GM19099 (cell line): ENCODE data around the gene ANKRD35.

Experiments
- POLR2A ChIP-seq: IDR thresholded peaks from 3 replicates; pipeline ENCODE4 v1.6.1; 2011; ENCODE audit warnings: low read depth; ENCODE audit not compliant: insufficient read length; ENCODE audit errors: extremely low read depth

Gene ANKRD35

DNA sequence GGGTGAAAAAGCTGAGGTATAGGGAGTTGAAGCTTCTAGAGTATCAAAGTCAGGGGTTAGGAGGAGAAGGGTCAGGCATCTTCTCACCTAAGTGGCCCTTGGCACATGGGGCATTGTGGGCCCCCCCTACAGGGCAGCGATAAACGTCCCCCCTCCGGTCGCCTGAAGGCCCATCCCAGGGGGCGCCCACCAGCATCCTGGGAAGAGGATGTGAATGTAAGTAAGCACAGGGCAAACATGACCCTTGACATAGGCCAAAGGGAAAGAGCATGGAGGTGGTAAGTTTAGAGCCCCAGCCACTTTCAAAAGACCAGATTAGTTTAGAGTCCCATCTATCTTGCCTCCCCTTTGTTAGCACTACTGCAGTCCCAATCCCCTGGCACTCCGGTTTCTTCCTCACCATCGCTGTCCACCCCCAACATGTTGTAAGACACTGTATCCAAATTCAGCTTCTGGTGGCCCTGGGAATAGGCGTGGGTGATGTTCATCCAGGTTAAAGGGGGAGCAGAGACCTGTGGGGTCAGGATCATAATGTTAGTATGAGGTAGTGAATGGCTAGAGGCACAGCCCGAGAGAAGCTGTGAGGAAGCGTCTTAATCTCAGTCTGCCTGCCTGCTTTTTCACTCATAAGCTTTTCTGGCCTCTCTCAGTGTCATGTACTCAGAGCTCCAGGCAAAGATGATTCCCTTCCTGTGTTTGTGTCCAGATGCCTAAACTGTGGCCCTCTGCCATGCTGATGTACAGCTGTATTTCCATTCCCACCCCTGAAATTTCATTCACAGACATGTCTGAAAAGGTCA is 21.5 kb upstream of the ANKRD35 start:
- TF ChIP-seq POLR2A = no peak

DNA sequence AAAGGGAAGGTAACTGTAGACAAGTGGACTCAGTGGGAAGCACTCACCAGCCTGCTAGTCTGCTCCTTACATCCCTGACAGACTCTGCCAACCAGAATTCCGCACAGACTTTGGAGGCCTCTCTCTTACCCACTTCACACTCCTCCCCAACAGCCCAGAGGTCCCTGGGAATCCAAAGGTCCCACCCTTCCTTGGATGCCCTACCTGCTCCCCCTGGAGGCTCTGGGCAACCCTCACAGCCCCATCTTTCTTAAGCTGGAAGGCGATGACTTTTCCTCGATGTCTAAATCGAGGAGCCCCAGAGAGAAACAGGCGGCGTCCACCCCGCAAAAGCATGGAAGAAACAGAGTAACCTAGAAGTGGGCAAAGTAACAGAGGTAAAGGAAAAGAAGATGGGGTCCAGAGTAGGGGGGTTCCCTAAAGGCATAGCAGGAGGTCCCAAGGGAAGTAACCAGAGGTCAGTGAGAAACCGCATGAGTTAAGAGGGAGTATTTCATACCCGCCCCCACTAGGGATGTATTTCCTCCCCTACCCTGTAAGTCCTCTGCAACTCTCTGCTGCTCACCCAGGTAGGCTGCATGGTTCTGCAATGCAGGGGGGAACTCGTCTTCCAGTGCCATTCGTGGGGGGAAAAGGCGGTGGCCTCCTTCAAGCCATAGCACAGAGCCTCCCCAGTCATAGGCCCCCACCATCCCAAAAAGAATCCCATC is 15.8 kb upstream of the ANKRD35 start:
- TF ChIP-seq POLR2A = no peak

DNA sequence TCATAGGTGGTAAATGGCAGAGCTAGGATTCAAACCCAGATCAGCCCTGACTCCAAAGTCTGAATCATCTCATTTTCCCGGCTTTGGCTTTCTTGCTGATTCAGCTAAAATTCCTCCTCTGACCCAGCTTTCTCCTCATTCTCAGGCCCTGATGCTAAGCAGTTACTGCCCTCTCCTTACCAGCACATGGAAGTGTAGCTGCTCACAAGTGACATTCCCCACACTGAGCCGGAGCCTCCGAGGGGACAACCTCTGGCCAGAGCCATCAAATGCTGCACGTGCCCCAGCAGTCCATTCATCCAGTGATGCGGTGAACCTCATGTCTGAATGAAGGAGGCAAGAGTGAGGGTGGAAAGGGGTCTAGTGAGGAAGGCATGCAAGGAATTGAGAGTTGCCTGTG is 13.1 kb upstream of the ANKRD35 start:
- TF ChIP-seq POLR2A = no peak

DNA sequence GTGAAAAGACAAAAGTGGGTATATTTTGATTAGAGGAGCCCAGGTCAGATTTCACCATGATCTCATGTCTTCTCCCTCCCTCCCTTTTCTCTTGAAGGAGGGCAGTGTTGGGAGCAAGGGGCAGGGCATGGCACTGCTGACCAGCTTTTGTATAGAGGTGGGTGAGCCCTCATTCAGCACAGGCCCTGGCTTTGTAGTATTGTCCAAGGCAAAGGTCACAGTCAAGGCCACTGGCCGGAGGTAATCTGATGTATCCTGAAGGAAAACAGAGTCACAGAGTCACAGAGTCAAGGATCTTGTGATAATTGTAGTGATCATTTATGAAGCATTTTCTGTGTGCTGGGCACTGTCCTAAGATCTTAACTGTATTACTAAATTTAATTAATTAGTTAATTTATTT is 12.3 kb upstream of the ANKRD35 start:
- TF ChIP-seq POLR2A = no peak

DNA sequence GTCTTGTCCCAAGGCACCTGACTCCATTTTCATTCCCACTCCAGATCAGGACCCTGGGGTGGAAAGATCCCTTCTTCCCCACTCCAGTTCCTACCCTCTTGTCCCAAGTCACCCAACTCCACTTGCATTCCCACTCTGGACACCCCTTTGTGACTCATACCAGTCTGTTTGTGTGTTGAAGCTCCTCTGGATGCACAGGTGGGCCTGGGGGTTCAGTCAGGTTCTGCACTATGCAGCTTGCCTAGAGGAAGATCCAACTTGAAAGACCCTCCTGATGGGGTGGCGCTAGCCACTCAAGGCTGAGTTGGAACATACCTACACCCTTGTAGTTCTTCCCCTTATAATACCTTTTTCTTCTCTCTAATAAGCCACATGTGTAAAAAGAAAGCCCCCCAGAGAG is 9.8 kb upstream of the ANKRD35 start:
- no peak for TF ChIP-seq POLR2A

DNA sequence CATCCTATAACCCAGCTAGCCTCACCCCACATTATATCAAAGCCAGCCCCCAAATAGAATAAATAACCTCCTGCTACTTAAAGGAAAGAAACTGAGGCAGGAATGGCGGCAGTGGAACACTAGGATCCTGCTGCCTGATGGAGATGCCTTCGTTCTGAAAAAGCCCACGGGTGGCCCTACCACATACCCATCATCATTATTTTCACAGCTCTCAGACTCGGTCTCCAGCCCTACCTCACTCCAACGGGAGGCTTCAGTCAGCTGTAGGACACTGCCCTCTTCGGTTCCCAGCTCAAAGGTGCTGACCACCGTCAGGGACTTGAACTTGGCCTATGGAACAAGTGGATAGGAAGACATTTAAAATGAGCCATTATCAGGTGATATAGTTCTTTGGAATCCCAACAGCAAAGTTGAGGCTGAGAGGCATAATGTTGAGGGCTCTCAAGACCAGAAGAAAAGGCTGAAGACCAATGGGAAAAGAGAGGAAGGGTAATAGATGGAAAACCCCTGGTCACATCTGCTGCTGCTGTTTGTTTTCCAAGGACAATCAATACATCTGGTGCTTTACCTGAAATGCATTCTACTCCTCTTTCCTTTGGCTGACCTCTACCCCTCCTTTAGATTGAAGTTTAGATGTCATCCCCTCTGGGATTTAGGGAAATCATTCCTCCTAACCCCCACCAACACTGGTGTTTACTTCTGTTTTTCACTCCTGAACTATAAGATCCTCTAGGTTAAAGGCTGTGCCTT is 7.8 kb upstream of the ANKRD35 start:
- TF ChIP-seq POLR2A = no peak

DNA sequence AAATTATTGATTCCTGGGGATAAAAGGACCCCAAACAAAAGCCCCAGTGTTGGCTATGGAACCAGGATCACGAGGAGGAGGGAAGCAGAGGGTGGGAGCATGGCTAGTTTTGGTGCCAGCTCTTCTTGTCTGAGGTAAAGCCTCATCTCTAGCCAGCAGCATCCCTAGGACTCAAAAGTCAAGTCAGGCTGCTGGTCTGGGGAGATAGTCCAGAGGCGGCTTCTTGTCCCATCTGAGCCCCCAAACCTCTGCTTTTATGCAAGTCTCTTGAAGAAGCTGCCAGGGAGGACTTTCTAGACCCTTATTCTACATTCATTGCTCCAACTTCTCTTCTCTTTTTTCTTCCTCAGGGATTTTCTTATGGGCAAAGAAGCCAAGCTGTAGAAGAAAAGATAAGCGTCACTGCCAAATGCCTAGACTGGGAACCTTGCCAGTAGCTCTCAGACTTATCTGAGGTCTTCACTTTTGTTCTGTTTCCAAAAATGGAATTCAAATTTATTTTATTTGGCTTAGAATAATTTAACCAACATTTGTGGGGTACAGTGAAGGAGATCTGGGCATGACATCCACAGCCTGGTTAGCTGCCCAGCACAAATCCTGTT is 6.9 kb upstream of the ANKRD35 start:
- no peak for TF ChIP-seq POLR2A

DNA sequence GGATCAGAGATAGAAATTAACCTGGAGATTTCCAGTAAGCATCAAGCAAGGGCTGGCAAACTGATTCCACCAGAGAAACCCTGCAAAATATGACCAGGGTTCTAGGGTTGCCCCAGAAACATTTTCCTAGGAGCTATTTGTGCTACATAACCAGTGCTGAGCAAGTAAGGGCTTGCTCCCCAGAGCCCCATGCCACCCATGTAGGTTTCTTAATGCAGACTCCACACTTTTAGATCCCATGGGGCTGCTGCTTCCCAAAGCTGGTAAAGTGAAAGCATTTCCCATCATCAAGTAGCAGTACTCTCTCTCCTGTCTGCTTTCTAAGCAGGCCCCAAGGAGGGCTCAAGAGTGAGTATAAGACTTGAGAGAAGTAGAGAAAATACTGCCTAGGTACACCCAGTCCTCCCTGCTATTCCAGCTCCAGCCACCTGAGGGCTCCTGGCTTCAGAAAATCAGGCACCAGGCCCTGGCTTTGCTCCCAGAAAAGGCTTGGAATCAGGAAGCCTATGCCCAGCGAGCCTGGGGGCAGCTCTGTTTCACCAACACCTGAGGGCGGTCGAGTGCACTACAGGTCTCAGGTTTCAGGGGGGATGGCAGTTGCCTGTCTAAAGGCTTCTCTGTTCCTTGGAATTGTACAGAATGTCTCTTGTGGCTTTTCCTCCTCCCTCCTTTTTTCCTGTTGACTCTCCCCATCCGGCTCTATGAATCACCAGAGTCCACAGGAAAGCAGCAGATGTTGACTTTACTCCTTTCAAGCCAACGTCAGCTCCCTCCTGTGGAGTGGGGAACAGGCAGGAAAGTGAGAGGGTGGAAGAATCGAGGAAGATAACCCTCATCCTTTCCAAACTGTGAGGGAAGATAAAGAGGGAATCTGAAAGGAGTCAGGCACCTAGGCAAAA is 6.2 kb upstream of the ANKRD35 start:
- no peak for TF ChIP-seq POLR2A

DNA sequence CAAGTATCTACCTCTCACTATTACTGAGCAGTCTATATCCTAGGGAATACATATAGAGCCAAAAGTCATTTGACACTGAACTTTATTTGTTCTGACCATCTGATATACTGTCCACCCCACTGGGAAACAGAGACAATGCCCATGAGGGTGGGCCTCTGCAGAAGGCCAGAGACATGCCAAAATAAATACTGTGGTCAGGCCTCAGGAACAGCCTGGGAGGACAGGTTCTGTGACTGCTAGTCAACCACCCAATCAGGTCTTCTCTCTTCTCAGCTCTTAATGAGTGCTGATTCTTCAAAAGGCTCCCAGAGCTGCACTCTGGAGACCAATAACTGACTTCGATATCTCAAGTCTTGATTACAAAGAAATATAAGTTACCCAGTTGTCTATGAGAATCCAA is 5.5 kb upstream of the ANKRD35 start:
- TF ChIP-seq POLR2A = no peak

DNA sequence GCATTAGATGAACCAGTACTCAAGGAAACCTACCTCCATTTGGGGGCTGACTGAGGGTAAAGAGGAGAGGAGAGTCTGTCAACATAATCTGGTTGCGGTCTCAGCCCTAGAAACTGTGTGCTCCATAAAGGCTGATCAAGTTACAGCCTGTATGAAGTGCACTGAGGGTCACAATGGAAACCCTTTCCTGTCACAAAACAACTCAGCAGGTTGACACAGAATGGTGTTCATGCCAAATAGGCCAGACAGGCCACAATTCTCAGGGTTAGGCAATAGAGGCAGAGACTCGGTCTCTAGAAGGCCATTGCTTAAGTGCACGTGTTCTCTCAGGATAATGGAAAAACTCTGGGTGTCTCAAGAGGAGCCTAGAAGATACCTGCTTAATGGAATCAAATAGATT is 4.1 kb upstream of the ANKRD35 start:
- TF ChIP-seq POLR2A = no peak

DNA sequence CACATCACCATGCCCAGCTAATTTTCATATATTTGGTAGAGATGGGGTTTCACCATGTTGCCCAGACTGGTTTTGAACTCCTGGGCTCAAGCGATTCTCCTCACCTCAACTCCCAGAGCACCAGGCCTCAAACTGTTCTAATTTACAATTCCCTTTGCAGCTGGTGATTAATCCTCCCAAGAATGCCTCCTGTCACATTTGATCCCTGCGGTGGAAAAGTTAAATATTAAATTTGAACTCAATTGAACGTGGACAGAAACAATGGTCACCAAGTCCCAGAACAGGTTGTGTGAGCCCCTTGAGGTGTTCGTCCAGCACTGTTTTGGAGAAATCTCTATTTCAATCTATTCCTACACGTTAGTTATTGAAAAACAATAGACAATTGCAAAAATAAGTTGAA is 2.0 kb upstream of the ANKRD35 start:
- no peak for TF ChIP-seq POLR2A

DNA sequence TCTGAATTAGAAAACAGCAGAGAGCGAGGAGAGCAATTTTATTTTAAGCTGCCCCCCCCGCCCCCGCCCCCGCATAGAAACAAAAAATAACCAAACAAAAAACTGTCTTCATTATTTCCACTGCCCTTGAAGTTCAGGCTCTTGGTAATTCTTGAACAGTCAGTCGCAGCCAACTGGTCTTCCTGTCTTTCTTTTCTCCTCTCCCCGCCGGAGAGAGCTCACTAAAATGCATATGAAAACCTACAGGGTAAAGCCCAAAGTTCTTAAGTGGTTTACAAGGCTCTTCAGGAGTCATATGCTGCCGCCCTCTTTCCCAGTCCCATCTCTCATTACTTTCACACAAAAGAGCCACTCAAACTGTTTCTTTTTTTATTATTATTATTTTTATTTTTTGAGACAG is 1.1 kb upstream of the ANKRD35 start:
- TF ChIP-seq POLR2A = no peak

DNA sequence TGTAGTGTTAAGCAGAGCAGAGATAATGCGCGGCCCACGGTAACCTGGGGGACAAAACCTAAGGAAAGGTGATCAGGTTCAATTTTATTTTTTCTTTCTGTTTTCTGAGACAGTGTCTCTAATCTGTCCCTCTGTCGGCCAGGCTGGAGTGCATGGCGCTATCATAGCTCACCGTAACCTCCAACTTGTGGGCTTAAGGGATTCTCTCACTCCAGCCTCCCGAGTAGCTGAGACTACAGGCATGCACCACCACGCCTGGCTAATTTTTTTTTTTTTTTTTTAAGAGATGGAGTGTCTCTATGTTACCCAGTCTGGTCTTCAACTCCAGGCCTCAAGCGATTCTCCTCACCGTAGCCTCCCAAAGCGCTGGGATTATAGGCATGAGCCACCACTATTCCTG is 724 bp upstream of the ANKRD35 start:
- TF ChIP-seq POLR2A = no peak

DNA sequence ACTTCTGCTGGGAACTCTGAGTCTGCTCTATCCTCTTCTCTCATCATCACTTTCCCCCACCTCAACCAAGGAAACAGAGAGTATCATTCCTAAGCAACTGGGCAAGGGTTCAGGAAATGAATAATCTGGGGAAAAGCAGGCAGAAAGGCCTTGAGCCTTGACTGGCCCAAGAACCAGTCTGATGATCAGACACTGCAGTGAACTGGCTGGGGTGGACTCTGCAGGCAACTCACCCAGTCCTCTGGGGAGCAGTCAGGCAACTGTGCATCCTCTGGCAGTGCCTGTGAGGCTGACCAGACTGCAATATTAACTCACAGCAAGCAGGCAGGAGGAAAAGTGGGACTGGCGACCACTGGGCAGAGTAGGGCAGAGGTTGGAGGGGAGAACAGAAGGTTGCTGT is 991 bp downstream of the ANKRD35 start:
- TF ChIP-seq POLR2A = no peak

DNA sequence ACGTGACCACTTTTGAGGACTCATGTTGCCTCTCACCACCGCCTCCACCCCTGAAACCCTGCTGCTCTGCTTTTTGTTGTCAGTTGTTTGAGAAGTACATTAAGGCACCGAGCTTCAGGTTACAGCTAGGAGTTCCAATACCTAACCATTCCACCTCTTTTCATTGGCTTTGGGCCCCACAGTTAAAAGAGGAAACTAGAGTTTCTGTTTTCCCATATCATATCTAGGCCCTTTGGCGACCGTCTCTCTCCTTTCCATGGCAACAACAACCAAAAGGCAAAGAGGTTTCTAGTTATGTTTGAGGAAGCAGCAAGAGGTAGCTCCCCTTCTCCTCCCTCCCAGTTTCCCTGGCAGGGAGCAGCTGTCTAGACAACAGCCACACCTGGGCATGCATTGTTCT is 5.9 kb downstream of the ANKRD35 start:
- no peak for TF ChIP-seq POLR2A

DNA sequence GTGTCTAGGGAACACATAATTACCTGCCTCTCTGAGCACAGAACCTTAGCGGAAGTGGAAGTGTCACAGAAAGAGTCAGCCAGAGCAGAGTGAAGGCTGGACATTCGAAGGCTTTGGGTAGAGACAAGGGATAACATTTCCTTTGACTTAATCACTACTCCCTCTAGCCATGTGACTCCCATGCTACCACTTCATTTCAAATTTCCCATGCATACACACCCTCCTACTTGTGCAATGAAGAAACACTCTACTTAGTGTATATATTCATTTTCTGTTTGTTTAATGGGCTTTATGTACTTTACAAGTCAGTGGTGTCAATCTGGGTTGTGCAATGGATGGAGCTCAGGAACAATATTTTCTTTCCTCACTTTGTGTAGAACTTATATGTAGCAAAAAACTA is 6.9 kb downstream of the ANKRD35 start:
- TF ChIP-seq POLR2A = no peak
